Gastrocnemius medialis (tissue), 4 donors: ENCODE results near the gene COPS8. TPM values are rescaled to one million over a fixed set of nuclear protein-coding genes. Genes with fewer than 3 reads are reported as not detected.

ENCODE experiments used
- ATAC-seq, 2 donors: fragments of 150-250 bp; one replicate each; pipeline ENCODE4 v1.9.1; 2016
- DNase-seq, 2 donors: peaks; one replicate each; pipeline ENCODE4 v3.0.0-alpha.2; 2019
- H3K27ac ChIP-seq, 4 donors: fragments of 200-600 bp; sonication (generic); 1 replicate in 1 of 4; 2 replicates in 3 of 4; pipeline ENCODE4 v1.5.1; 2016 to 2018; ENCODE audit warnings: mild to moderate bottlenecking in 2 of 4, moderate library complexity in 1 of 4
- H3K27me3 ChIP-seq, 3 donors: fragments of 200-600 bp; sonication (generic) in 2 of 3; 1 replicate in 1 of 3; 2 replicates in 2 of 3; pipeline versions ENCODE4 v1.5.1 to v1.6.0; 2016 to 2019; ENCODE audit warnings: mild to moderate bottlenecking in 1 of 3, moderate library complexity in 1 of 3
- H3K36me3 ChIP-seq, 2 donors: fragments of 200-600 bp; sonication (generic) in 1 of 2; one replicate each; pipeline ENCODE4 v1.5.1; 2017 to 2018
- H3K4me1 ChIP-seq, 2 donors: fragments of 200-600 bp; sonication (generic) in 1 of 2; one replicate each; pipeline ENCODE4 v1.5.1; 2016 to 2017; ENCODE audit warnings: mild to moderate bottlenecking in 2 of 2
- H3K4me3 ChIP-seq, 4 donors: fragments of 200-600 bp; sonication (generic) in 3 of 4; 1 replicate in 1 of 4; 2 replicates in 3 of 4; pipeline ENCODE4 v1.5.1; 2016 to 2019; ENCODE audit warnings: mild to moderate bottlenecking in 2 of 4
- H3K9me3 ChIP-seq, 3 donors: fragments of 200-600 bp; sonication (generic) in 2 of 3; 1 replicate in 1 of 3; 2 replicates in 2 of 3; pipeline ENCODE4 v1.5.1; 2016 to 2019
- CTCF ChIP-seq, 5 experiments: fragments of 450-650 bp in 3 of 5; fragments of 200-600 bp in 2 of 5; sonication (generic) in 2 of 5; IDR thresholded peaks in 4 of 5; conservative IDR thresholded peaks in 1 of 5; 1 replicate in 4 of 5; 2 replicates in 1 of 5; pipeline ENCODE4 v1.5.1; 2016 to 2019; ENCODE audit warnings: antibody characterized with exemption in 5 of 5, mild to moderate bottlenecking in 3 of 5, moderate library complexity in 3 of 5
- POLR2A ChIP-seq, 2 donors: fragments of 450-650 bp; IDR thresholded peaks; one replicate each; pipeline ENCODE4 v1.6.1; 2017; ENCODE audit warnings: antibody characterized with exemption in 2 of 2, mild to moderate bottlenecking in 2 of 2, moderate library complexity in 2 of 2
- in situ Hi-C, 4 donors: fragments of 200-750 bp; cut with MboI; loops; one replicate each; pipeline versions ENCODE4 v1.15.0 to v1.8.0; 2017; ENCODE audit warnings: low sequenced_read_pairs in 4 of 4
- intact Hi-C: fragments of 100-400 bp; cut with DNase I; formaldehyde crosslinking; loops from one replicate; pipeline ENCODE4 v1.15.1; 2023; ENCODE audit warnings: low total_unique reads
- total RNA-seq, 4 donors: library from RNA; depleted of rRNA; stranded (reverse); fragments of >200 nt; gene quantifications; one replicate each; pipeline versions ENCODE4 v1.1.0 to v1.2.3, GENCODE V29; 2016

The COPS8 gene
- total RNA-seq, 4 donors from 2014 or later: 353 to 709 (median 642) TPM

- ATAC-seq: peak; percentile 90 to 96
- intact Hi-C loops: loop anchor here (10.0 kb wide), 1 partner anchor 347 kb away; no protein-coding TSS in a partner anchor
These were observed 42.5 kb downstream of the COPS8 start for GRCh38 chr2:237128026-237128703.

GRCh38 chr2:237128845-237129592 lies 43.3 kb downstream of the COPS8 start:
- intact Hi-C loops (loop anchor here (10.0 kb wide), 1 partner anchor 346 kb away; no protein-coding TSS in a partner anchor), in situ Hi-C loops (loop anchor here in 2 of 4 donors (10.0 kb wide), 2 partner anchors 286 to 346 kb away; partner anchors contain the start of gene COL6A3 (in 2 of the 2))
- TF ChIP-seq CTCF (IDR thresholded peaks at IDR 0.05 in 4 of 5, conservative IDR thresholded peaks at IDR 0.05 in 1 of 5): no peak
- no peak for TF ChIP-seq POLR2A (IDR thresholded peaks at IDR 0.05)
- no peaks in the 10 kb centered on the region for H3K36me3 ChIP-seq
- H3K9me3 ChIP-seq: no peaks in the 10 kb centered on the region
- no peak for DNase-seq
- peaks cover 3 to 12% of the 10 kb centered on the region in 2 donors for H3K4me1 ChIP-seq
- no peak overlapping the region for H3K4me3 ChIP-seq
- peak overlapping the region in 3 of 4 donors; percentile 41 to 77 (median 61) for H3K27ac ChIP-seq
- ATAC-seq: no peak
- H3K27me3 ChIP-seq: no peaks in the 10 kb centered on the region

More at GRCh38 chr2:237128026-237128703, 42.5 kb downstream of the COPS8 start:
- H3K4me1 ChIP-seq: peaks cover 3 to 12% of the 10 kb centered on the region in 2 donors
- H3K27me3 ChIP-seq: no peaks in the 10 kb centered on the region
- H3K27ac ChIP-seq: peak overlapping the region; percentile 65 to 77 (median 72)
- DNase-seq: peak; percentile 94 to 95
- no peak for TF ChIP-seq CTCF (IDR thresholded peaks at IDR 0.05 in 4 of 5, conservative IDR thresholded peaks at IDR 0.05 in 1 of 5)
- peak in 1 of 2 donors; percentile 14 for TF ChIP-seq POLR2A (IDR thresholded peaks at IDR 0.05)
- H3K9me3 ChIP-seq: no peaks in the 10 kb centered on the region
- H3K36me3 ChIP-seq: no peaks in the 10 kb centered on the region
- in situ Hi-C loops: loop anchor here in 2 of 4 donors (10.0 kb wide), 2 partner anchors 287 to 347 kb away; partner anchors contain the start of gene COL6A3 (in 2 of the 2)
- no peak overlapping the region for H3K4me3 ChIP-seq

- no peak overlapping the region for H3K4me3 ChIP-seq
- no peaks in the 10 kb centered on the region for H3K9me3 ChIP-seq
- no peak overlapping the region for H3K27ac ChIP-seq
- ATAC-seq: no peak
- H3K4me1 ChIP-seq: peaks cover 3 to 16% of the 10 kb centered on the region in 2 donors
- H3K27me3 ChIP-seq: no peaks in the 10 kb centered on the region
- DNase-seq: no peak
- TF ChIP-seq POLR2A (IDR thresholded peaks at IDR 0.05): no peak
- no peak for TF ChIP-seq CTCF (IDR thresholded peaks at IDR 0.05 in 4 of 5, conservative IDR thresholded peaks at IDR 0.05 in 1 of 5)
- no peaks in the 10 kb centered on the region for H3K36me3 ChIP-seq
- intact Hi-C loops (loop anchor here (10.0 kb wide), 1 partner anchor 345 kb away; no protein-coding TSS in a partner anchor), in situ Hi-C loops (loop anchor here in 2 of 4 donors (10.0 kb wide), 2 partner anchors 285 to 345 kb away; partner anchors contain the start of gene COL6A3 (in 2 of the 2))
These were observed 44.1 kb downstream of the COPS8 start for GRCh38 chr2:237129625-237130263.

- intact Hi-C loops: no loop called here
- TF ChIP-seq POLR2A (IDR thresholded peaks at IDR 0.05) (no peak), CTCF (IDR thresholded peaks at IDR 0.05 in 4 of 5, conservative IDR thresholded peaks at IDR 0.05 in 1 of 5) (no peak)
- H3K4me3 ChIP-seq: no peak overlapping the region
- H3K27me3 ChIP-seq: no peaks in the 10 kb centered on the region
- H3K4me1 ChIP-seq: peaks cover 3 to 16% of the 10 kb centered on the region in 2 donors
- ATAC-seq (no peak), DNase-seq (no peak)
- no peaks in the 10 kb centered on the region for H3K36me3 ChIP-seq
- in situ Hi-C loops: no loop called here
- no peak overlapping the region for H3K27ac ChIP-seq
- H3K9me3 ChIP-seq: no peaks in the 10 kb centered on the region
These were observed 45.1 kb downstream of the COPS8 start for GRCh38 chr2:237130562-237131421.
